ENCODE results near the gene SLC4A1AP.

GRCh38 chr2:27663285-27664153 is at the start of gene SLC4A1AP, which contains the start of gene SUPT7L:
- TF ChIP-seq POLR2AphosphoS5 (IDR thresholded peaks at IDR 0.05) (peak; percentile 81), EP300 (IDR thresholded peaks at IDR 0.05) (no peak)

Data from upper lobe of left lung (tissue), 4 donors.